AG09319 (cell line): Measurements from ENCODE around the gene SLC13A2.

Source experiments
- DNase-seq: peaks from one replicate; pipeline ENCODE4 v3.0.0-alpha.2; 2010; ENCODE audit warnings: low read depth; ENCODE audit errors: extremely low read depth
- TF ChIP-seq, protein P1 (sequence below): IDR thresholded peaks from 2 replicates; pipeline ENCODE4 v1.5.1; 2011; ENCODE audit warnings: low read depth, mild to moderate bottlenecking, inconsistent platforms, low read length, moderate library complexity

The SLC13A2 gene

DNA sequence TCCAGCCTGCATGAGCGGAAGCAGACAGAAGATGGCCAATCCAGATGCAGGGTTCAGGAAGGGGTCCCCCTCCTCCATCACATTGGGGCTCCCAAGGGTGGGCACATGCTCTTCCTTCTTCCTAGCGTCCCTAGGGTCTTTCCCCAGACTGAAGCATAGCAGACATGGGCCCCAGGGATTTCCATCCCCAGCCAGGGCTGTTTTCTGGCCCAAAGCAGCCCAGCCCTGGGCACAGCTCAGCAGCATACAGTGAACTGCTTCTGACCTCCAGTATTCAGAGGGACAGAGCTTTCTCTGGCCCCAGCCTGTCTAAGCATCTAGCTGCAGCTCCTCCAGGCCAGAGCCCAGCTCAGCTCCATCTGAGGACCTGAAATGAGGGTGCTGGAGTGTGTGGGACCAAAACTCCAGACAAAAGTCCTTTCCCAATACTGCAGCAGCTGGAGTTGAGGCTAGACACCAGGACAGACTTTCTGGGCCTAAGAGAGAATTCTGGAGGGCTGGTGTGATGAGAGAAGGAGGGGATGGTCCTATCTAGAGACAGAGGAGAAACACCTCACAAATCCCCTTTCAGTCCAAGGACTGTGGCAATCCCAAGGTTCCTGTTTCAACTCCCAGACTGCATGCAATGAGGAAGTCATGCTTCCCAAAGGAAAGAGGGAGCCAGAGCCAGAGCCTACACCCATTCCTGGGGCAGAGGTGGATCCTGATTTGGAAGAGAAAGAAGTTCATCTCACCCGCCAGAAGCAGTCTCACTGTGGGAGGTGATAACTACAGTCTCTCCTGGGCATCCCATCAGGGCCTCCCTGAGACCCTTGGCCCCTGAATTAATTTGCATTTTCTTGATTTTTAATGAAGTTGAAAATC, 28.2 kb downstream of the SLC13A2 start:
- DNase-seq: no peak
- TF ChIP-seq, protein P1, sequence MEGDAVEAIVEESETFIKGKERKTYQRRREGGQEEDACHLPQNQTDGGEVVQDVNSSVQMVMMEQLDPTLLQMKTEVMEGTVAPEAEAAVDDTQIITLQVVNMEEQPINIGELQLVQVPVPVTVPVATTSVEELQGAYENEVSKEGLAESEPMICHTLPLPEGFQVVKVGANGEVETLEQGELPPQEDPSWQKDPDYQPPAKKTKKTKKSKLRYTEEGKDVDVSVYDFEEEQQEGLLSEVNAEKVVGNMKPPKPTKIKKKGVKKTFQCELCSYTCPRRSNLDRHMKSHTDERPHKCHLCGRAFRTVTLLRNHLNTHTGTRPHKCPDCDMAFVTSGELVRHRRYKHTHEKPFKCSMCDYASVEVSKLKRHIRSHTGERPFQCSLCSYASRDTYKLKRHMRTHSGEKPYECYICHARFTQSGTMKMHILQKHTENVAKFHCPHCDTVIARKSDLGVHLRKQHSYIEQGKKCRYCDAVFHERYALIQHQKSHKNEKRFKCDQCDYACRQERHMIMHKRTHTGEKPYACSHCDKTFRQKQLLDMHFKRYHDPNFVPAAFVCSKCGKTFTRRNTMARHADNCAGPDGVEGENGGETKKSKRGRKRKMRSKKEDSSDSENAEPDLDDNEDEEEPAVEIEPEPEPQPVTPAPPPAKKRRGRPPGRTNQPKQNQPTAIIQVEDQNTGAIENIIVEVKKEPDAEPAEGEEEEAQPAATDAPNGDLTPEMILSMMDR: no peak

DNA sequence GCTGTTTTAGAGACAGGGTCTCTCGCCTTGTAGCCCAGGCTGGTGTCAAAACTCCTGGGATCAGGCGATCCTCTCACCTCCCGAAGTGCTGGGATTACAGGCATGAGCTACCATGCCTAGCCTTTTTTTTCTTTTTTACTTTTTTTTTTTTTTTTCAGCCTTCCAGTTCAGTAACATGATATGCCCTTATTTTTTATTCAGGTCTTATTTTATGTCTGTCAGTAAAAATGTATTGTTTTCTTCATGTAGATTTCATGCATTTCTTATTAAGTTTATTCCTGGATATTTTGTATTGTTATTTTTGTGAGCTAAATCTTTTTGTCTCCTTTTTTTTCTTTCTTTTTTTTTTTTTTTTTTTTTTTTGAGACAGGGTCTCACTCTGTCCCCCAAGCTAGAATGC, 30.0 kb downstream of the SLC13A2 start:
- no peak for DNase-seq
- TF ChIP-seq, protein P1: no peak

DNA sequence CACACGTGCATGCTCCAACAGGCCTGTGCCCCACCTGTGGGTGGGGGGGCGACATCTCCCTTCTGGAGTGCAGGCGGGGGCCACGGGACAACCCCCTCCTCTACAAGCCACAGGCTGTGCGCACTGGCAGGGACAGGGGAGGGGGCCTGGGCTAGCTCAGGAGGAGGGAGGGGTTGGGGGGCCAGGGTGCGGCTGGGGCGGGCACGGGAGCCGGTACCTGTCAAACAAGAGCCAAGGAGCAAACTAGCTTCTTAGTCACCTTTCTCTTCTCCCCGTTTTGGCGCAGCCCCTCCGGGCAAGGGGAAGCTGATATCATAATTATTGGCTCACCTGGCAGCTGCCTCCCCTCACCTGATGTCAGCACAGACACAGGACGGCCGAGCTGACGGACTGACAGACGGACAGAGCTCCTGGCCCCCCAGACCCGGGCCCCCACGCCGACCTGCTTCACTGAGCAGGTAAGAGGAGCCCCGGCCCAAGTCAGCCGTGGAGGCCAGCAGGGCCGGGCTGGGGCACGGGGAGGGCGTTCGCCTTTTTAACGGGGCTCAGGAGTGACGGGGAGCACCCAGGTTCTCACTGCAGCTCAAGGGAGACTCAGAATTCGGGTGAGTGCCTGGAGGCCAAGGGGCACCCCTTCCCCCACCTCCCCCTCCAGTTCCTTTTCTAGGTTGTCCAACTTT, 32.7 kb downstream of the SLC13A2 start, which contains the start of gene FOXN1:
TSS of gene FOXN1 (plus strand) at position 363 of the 680 bp plus-strand sequence. CDS start 17,622 bp downstream, outside the sequence.
- TF ChIP-seq, protein P1: no peak
- DNase-seq: no peak

DNA sequence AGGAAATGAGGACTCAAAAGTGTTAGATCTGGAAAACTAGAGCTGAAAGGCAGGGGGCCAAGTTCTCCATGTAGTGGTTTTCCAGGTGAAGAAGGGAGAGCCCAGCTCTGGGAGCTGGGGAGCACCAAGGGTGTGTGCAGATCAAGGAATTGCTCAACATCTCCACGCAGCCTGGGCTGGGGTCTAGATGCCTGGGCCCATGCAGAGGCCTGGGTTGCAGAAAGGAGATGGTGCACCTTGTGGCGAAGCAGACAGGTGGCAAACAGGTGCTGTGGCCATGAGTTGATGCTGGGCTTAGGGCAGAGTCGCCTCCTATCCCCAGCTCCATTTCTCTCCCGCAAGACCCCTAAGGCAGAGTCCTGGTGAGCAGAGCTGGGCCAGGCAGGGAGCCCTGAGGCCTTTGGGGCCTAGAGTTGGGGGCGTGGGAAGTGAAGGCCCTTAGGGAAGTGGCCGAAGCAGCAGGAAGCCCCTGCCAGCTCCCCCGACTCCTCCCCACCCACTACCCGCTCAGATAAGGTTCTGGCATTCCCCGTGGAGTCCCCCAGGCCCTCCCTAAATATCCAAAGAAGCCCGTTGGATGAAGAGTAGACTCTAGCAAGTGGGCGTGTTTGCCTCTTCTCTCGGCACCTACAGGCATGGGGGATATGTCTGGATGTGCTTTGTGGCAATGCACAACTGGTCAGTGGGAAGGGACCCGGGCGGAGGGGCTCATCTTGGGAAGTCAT, 33.5 kb downstream of the SLC13A2 start:
- TF ChIP-seq, protein P1: no peak
- DNase-seq: no peak

DNA sequence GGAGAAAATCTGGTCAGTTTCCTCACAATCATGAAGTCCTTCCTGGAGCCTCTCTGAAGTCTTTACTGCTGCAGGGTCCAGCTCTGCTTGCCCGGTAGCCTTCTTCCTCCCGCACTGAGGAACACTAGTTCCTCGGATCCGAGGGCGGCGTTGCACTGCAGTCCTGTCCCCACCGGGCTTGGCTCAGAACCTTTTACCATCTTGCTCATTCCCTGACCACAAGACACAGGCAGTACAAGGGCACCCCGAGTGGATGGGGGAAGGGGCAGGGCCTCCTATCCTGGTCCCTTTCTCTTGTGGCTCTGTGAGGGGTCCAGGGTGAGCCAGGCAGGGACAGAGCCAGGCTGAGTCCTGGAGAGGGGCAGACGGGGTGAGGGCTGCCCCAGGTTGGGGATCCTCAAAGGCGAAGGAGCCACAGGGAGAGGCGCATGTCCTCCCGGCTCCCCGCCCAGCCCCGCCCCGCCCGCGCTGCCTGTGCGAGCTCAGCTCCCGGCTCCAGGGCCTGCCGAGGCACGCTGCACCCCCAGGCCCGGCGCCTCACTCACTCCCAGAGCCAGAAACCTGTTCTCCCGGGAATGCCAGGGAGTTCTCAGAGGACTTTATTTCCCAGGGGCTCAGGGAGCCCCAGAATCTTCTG, 34.2 kb downstream of the SLC13A2 start:
- TF ChIP-seq, protein P1: no peak
- DNase-seq: no peak

DNA sequence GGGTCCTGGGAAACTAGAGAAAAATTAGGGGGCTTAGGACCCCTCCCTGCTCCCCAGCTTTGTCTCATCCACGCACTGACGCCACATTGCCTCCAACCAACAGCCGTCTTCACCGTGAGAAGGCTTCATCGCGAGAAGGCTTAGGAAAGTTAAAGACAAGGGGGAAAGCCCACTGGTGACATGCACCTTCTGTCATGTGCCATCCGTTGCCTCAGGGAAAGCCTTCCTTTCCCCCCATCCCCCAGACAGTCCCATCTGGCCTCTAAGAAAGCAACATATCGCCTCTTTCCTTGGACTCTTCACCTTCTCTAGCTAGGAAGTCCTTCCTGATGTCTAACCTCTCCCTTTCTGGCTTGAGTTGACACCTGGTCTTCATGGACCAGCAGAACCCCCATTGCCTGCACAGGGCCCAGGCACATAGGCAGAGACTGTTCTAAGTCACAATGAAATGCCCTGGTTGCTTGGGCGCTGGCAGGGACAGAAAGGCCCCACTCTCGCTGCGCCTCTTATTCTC, 34.8 kb downstream of the SLC13A2 start:
- TF ChIP-seq, protein P1: no peak

More for the DNA sequence above, 34.8 kb downstream of the SLC13A2 start:
- no peak for DNase-seq
